ENCODE data around the gene ZNF687. TPM values are rescaled to one million over a fixed set of nuclear protein-coding genes. Genes with fewer than 3 reads are reported as not detected.

Gene ZNF687
- total and polyA plus RNA-seq, 5 donors = 8.6 to 15.0 (median 13.1) TPM

- Histone ChIP-seq H3K27ac (ENCODE audit: low read length) (no peak overlapping the region), H3K9me3 (ENCODE audit: control insufficient read depth, low read length) (no peaks in the 10 kb centered on the region), H3K27me3 (ENCODE audit: control insufficient read depth, insufficient read depth) (no peaks in the 10 kb centered on the region), H3K4me1 (ENCODE audit: control insufficient read depth, insufficient read depth, low read length) (no peaks in the 10 kb centered on the region), H3K4me3 (ENCODE audit: low read length) (no peak overlapping the region)
- ATAC-seq (no peak), DNase-seq (no peak)
- 88% methylated on average over 5 of the region's 5 CpGs for WGBS
- intact Hi-C loops (cut with DNase I) = no loop called here
Observed at GRCh38 chr1:151334822-151335221, 52.7 kb downstream of the ZNF687 start.

GRCh38 chr1:151336556-151336955 lies 54.5 kb downstream of the ZNF687 start:
- WGBS = 90% methylated on average over 3 of the region's 3 CpGs
- Histone ChIP-seq H3K9me3 (ENCODE audit: control insufficient read depth, low read length) (no peaks in the 10 kb centered on the region), H3K4me1 (ENCODE audit: control insufficient read depth, insufficient read depth, low read length) (no peaks in the 10 kb centered on the region), H3K27me3 (ENCODE audit: control insufficient read depth, insufficient read depth) (no peaks in the 10 kb centered on the region), H3K4me3 (ENCODE audit: low read length) (no peak overlapping the region), H3K27ac (ENCODE audit: low read length) (no peak overlapping the region)
- DNase-seq (no peak), ATAC-seq (no peak)
- intact Hi-C loops (cut with DNase I) = no loop called here

- whole genome bisulfite sequencing = 25% methylated on average over 7 of the region's 7 CpGs
- H3K9me3 ChIP-seq (ENCODE audit: control insufficient read depth, low read length) = no peaks in the 10 kb centered on the region
- H3K27me3 ChIP-seq (ENCODE audit: control insufficient read depth, insufficient read depth) = no peaks in the 10 kb centered on the region
- intact Hi-C loops (cut with DNase I) = loop anchor here (5.0 to 10.0 kb wide), 4 partner anchors 39 to 64 kb away; partner anchors contain the start of gene PSMB4 (in 2 of the 4)
- H3K4me3 ChIP-seq (ENCODE audit: low read length) = no peak overlapping the region
- peaks cover 2% of the 10 kb centered on the region for H3K4me1 ChIP-seq (ENCODE audit: control insufficient read depth, insufficient read depth, low read length)
- DNase-seq (no peak), ATAC-seq (peak; percentile 83 to 86)
- H3K27ac ChIP-seq (ENCODE audit: low read length) = no peak overlapping the region
Observed at GRCh38 chr1:151340870-151341754, 59.0 kb downstream of the ZNF687 start.

Other genes starting within 250 kb of the ZNF687 start
- gene BNIPL, start 245.7 kb upstream of the ZNF687 start, total RNA-seq = under 1 TPM; 0.23 to 0.71 (median 0.50) TPM
- gene BNIPL, start 245.7 kb upstream of the ZNF687 start, polyA plus RNA-seq = 0.41 TPM
- gene C1orf56, start 234.5 kb upstream of the ZNF687 start, total RNA-seq = 10 to 100 TPM in 1 of 4 donors, 1 to 10 TPM in 3; 5.8 to 12.4 (median 7.4) TPM
- gene C1orf56, start 234.5 kb upstream of the ZNF687 start, polyA plus RNA-seq = 9.5 TPM
- gene CDC42SE1, start 222.7 kb upstream of the ZNF687 start, total RNA-seq = 10 to 100 TPM; 34.7 to 53.6 (median 36.6) TPM
- 27.9 TPM for gene CDC42SE1, start 222.7 kb upstream of the ZNF687 start, polyA plus RNA-seq
- gene MLLT11, start 221.9 kb upstream of the ZNF687 start, total RNA-seq = 1 to 10 TPM; 1.7 to 9.7 (median 8.7) TPM
- gene MLLT11, start 221.9 kb upstream of the ZNF687 start, polyA plus RNA-seq = 10.1 TPM
- 10 to 100 TPM; 15.6 to 20.3 (median 18.4) TPM for gene GABPB2, start 211.5 kb upstream of the ZNF687 start, total RNA-seq
- 9.8 TPM for gene GABPB2, start 211.5 kb upstream of the ZNF687 start, polyA plus RNA-seq
- gene SEMA6C, start 135.7 kb upstream of the ZNF687 start, total RNA-seq = 10 to 100 TPM; 23.7 to 70.5 (median 53.3) TPM
- 58.3 TPM for gene SEMA6C, start 135.7 kb upstream of the ZNF687 start, polyA plus RNA-seq
- 1 to 10 TPM; 1.8 to 3.7 (median 2.3) TPM for gene TNFAIP8L2, start 125.7 kb upstream of the ZNF687 start, total RNA-seq
- gene TNFAIP8L2, start 125.7 kb upstream of the ZNF687 start, polyA plus RNA-seq = 2.1 TPM
- gene LYSMD1, start 116.4 kb upstream of the ZNF687 start, total RNA-seq = 10 to 100 TPM in 3 of 4 donors, 1 to 10 TPM in 1; 8.5 to 16.5 (median 15.6) TPM
- gene LYSMD1, start 116.4 kb upstream of the ZNF687 start, polyA plus RNA-seq = 9.9 TPM
- 10 to 100 TPM; 18.3 to 25.6 (median 21.5) TPM for gene SCNM1, start 116.2 kb upstream of the ZNF687 start, total RNA-seq
- 23.7 TPM for gene SCNM1, start 116.2 kb upstream of the ZNF687 start, polyA plus RNA-seq
- not detected for gene TMOD4, start 106.3 kb upstream of the ZNF687 start, total RNA-seq
- 0.20 TPM for gene TMOD4, start 106.3 kb upstream of the ZNF687 start, polyA plus RNA-seq
- gene VPS72, start 92.1 kb upstream of the ZNF687 start, total RNA-seq = 10 to 100 TPM; 40.0 to 52.3 (median 41.7) TPM
- 37.3 TPM for gene VPS72, start 92.1 kb upstream of the ZNF687 start, polyA plus RNA-seq
- 10 to 100 TPM; 33.7 to 50.7 (median 38.2) TPM for gene PIP5K1A, start 83.7 kb upstream of the ZNF687 start, total RNA-seq
- 20.4 TPM for gene PIP5K1A, start 83.7 kb upstream of the ZNF687 start, polyA plus RNA-seq
- gene PSMD4, start 27.6 kb upstream of the ZNF687 start, total RNA-seq = 100 to 1,000 TPM; 134 to 163 (median 144) TPM
- 152 TPM for gene PSMD4, start 27.6 kb upstream of the ZNF687 start, polyA plus RNA-seq
- 10 to 100 TPM; 45.5 to 62.0 (median 52.0) TPM for gene PI4KB, start 45.1 kb downstream of the ZNF687 start, total RNA-seq
- gene PI4KB, start 45.1 kb downstream of the ZNF687 start, polyA plus RNA-seq = 31.0 TPM
- 10 to 100 TPM; 20.3 to 23.1 (median 21.6) TPM for gene RFX5, start 65.0 kb downstream of the ZNF687 start, total RNA-seq
- gene RFX5, start 65.0 kb downstream of the ZNF687 start, polyA plus RNA-seq = 13.7 TPM
- gene SELENBP1, start 90.4 kb downstream of the ZNF687 start, total RNA-seq = 10 to 100 TPM; 31.1 to 65.9 (median 58.5) TPM
- gene SELENBP1, start 90.4 kb downstream of the ZNF687 start, polyA plus RNA-seq = 48.5 TPM
- 100 to 1,000 TPM; 171 to 204 (median 188) TPM for gene PSMB4, start 117.3 kb downstream of the ZNF687 start, total RNA-seq
- 344 TPM for gene PSMB4, start 117.3 kb downstream of the ZNF687 start, polyA plus RNA-seq
- gene POGZ, start 177.2 kb downstream of the ZNF687 start, total RNA-seq = 10 to 100 TPM; 50.4 to 60.4 (median 52.2) TPM
- 21.8 TPM for gene POGZ, start 177.2 kb downstream of the ZNF687 start, polyA plus RNA-seq
- under 1 TPM; 0.32 to 0.77 (median 0.62) TPM for gene CGN, start 229.1 kb downstream of the ZNF687 start, total RNA-seq
- gene CGN, start 229.1 kb downstream of the ZNF687 start, polyA plus RNA-seq = 0.18 TPM

Data from right cardiac atrium (tissue), 5 donors.